Neuronal stem cell (in vitro differentiated cells): ENCODE measurements around the gene STRN.
"Not testable (repeated sequence)": the region's sequence is repeated elsewhere in the genome, so short reads cannot be mapped to it uniquely, and the experiment has no call there.

Source experiments
- DNase-seq: peaks from one replicate; pipeline ENCODE4 v3.0.0-alpha.2; 2013; ENCODE audit warnings: low spot score
- H2AFZ ChIP-seq: one replicate; pipeline ENCODE4 v1.6.1; 2013; ENCODE audit warnings: mild to moderate bottlenecking, low read length, inconsistent platforms
- H2AK5ac ChIP-seq: 2 replicates; pipeline ENCODE4 v1.6.1; 2013; ENCODE audit warnings: low read depth, mild to moderate bottlenecking, inconsistent platforms, low read length, moderate library complexity, mixed read lengths
- H2BK120ac ChIP-seq: 2 replicates; pipeline ENCODE4 v1.6.1; 2013; ENCODE audit warnings: low read depth, mild to moderate bottlenecking, inconsistent platforms, low read length, moderate library complexity, mixed read lengths
- H2BK12ac ChIP-seq: one replicate; pipeline ENCODE4 v1.6.1; 2013; ENCODE audit warnings: low read length, inconsistent platforms
- H2BK15ac ChIP-seq: 2 replicates; pipeline ENCODE4 v1.6.1; 2013; ENCODE audit warnings: mild to moderate bottlenecking, low read length, inconsistent platforms, mixed read lengths
- H2BK5ac ChIP-seq: one replicate; pipeline ENCODE4 v1.6.1; 2013; ENCODE audit warnings: inconsistent platforms, mild to moderate bottlenecking, low read length, moderate library complexity
- H3K14ac ChIP-seq: one replicate; pipeline ENCODE4 v1.6.1; 2013; ENCODE audit warnings: low read length, inconsistent platforms
- H3K18ac ChIP-seq: 2 replicates; pipeline ENCODE4 v1.6.1; 2013; ENCODE audit warnings: low read length, inconsistent platforms
- H3K23ac ChIP-seq: 2 replicates; pipeline ENCODE4 v1.6.1; 2013; ENCODE audit warnings: low read depth, mild to moderate bottlenecking, mixed read lengths, low read length, inconsistent platforms; ENCODE audit not compliant: poor library complexity
- H3K27ac ChIP-seq: replicated peaks from 3 replicates; pipeline ENCODE4 v1.5.1; 2013; ENCODE audit warnings: low read length, inconsistent platforms
- H3K27me3 ChIP-seq, 3 experiments: 2 replicates each; pipeline ENCODE4 v1.6.1; 2013; ENCODE audit warnings: low read length in 3 of 3, mild to moderate bottlenecking in 2 of 3, inconsistent platforms in 1 of 3, low read depth in 1 of 3, mixed read lengths in 1 of 3, moderate library complexity in 1 of 3; ENCODE audit not compliant: control insufficient read depth in 3 of 3, insufficient read depth in 3 of 3
- H3K36me3 ChIP-seq, 2 donors: replicated peaks in 1 of 2; 2 replicates each; pipeline ENCODE4 v1.6.1; 2013; ENCODE audit warnings: low read length in 2 of 2; ENCODE audit not compliant: control insufficient read depth in 2 of 2, insufficient read depth in 2 of 2
- H3K4ac ChIP-seq: 2 replicates; pipeline ENCODE4 v1.6.1; 2013; ENCODE audit warnings: inconsistent platforms, mild to moderate bottlenecking, low read length, moderate library complexity
- H3K4me1 ChIP-seq, 2 donors: 1 replicate in 1 of 2; 2 replicates in 1 of 2; pipeline ENCODE4 v1.6.1; 2013; ENCODE audit warnings: low read length in 2 of 2, low read depth in 1 of 2; ENCODE audit not compliant: control insufficient read depth in 2 of 2, insufficient read depth in 1 of 2
- H3K4me2 ChIP-seq: one replicate; pipeline ENCODE4 v1.6.1; 2013; ENCODE audit warnings: mild to moderate bottlenecking, low read length, inconsistent platforms; ENCODE audit not compliant: insufficient read depth, poor library complexity, severe bottlenecking
- H3K4me3 ChIP-seq, 2 donors: 2 replicates each; pipeline ENCODE4 v1.5.1; 2013; ENCODE audit warnings: low read length in 2 of 2, mild to moderate bottlenecking in 2 of 2, inconsistent platforms in 1 of 2, moderate library complexity in 1 of 2
- H3K79me1 ChIP-seq: one replicate; pipeline ENCODE4 v1.6.1; 2013; ENCODE audit warnings: low read depth, mild to moderate bottlenecking, inconsistent platforms, low read length, moderate library complexity
- H3K9ac ChIP-seq: one replicate; pipeline ENCODE4 v1.6.1; 2013; ENCODE audit warnings: mild to moderate bottlenecking, low read depth, low read length, inconsistent platforms; ENCODE audit not compliant: poor library complexity
- H3K9me3 ChIP-seq, 2 donors: replicated peaks in 1 of 2; 2 replicates each; pipeline versions ENCODE3 to v1.6.1; 2013; ENCODE audit warnings: low read length in 2 of 2, mild to moderate bottlenecking in 2 of 2, inconsistent platforms in 1 of 2, low read depth in 1 of 2, mixed read lengths in 1 of 2, moderate library complexity in 1 of 2; ENCODE audit not compliant: control insufficient read depth in 2 of 2, insufficient read depth in 1 of 2
- H4K8ac ChIP-seq: one replicate; pipeline ENCODE4 v1.6.1; 2013; ENCODE audit warnings: low read depth, mild to moderate bottlenecking, inconsistent platforms, low read length, moderate library complexity
- H4K91ac ChIP-seq: one replicate; pipeline ENCODE4 v1.6.1; 2013; ENCODE audit warnings: low read length, low read depth, mild to moderate bottlenecking, inconsistent platforms; ENCODE audit not compliant: poor library complexity
- WGBS, 2 donors: extraction: QIAGEN DNeasy Blood & Tissue Kit; methylation state at CpG; one replicate each; pipeline ENCODE4 v1.1.7; 2013; ENCODE audit warnings: missing lambda C conversion rate in 2 of 2, mixed read lengths in 1 of 2; ENCODE audit not compliant: insufficient read length in 2 of 2, insufficient replicate concordance in 1 of 2; ENCODE audit errors: extremely low coverage in 2 of 2; 5-methylcytosine and 5-hydroxymethylcytosine counted together

The STRN gene

DNA sequence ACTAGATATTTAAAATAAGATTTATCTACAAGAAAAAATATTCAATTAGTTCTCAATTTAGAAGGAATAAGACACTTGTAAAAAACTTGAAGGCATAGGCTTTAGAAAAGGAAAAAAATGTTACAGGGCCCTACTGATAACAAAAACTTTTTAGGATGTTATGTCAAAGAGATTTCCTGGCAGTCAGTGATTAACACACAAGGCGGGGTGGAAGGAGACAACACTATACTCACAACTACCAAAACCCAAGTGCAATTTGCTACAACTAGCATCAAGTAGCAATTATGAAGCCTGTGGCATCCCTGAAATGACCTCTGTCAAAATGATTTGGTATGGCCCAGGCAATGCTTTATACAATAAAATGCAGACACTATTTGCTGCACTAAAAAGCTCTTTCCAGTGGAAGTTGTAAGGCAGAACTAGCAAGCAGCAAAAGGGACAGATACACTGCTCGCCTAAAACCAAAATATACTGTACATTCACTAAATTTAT, 15.3 kb downstream of the STRN start:
- Histone ChIP-seq H3K27me3 (no peaks in the 10 kb centered on the region), H2BK5ac (no peak overlapping the region), H3K9ac (no peak overlapping the region), H3K27ac (no peak overlapping the region), H2AK5ac (no peak overlapping the region), H2BK120ac (no peak overlapping the region), H4K91ac (no peak overlapping the region), H3K36me3 (no peaks in the 10 kb centered on the region), H2BK12ac (no peak overlapping the region), H3K4me2 (no peak overlapping the region), H2BK15ac (no peak overlapping the region), H3K4me1 (peaks cover 2 to 14% of the 10 kb centered on the region in 2 donors), H3K79me1 (no peaks in the 10 kb centered on the region), H3K9me3 (no peaks in the 10 kb centered on the region), H3K14ac (no peak overlapping the region), H3K4me3 (no peak overlapping the region), H3K4ac (no peak overlapping the region), H2AFZ (no peak overlapping the region), H4K8ac (no peak overlapping the region), H3K23ac (no peak overlapping the region), H3K18ac (no peak overlapping the region)
- WGBS, 2 donors = no CpG with 5 or more reads among the region's 2 CpGs
- DNase-seq = no peak

DNA sequence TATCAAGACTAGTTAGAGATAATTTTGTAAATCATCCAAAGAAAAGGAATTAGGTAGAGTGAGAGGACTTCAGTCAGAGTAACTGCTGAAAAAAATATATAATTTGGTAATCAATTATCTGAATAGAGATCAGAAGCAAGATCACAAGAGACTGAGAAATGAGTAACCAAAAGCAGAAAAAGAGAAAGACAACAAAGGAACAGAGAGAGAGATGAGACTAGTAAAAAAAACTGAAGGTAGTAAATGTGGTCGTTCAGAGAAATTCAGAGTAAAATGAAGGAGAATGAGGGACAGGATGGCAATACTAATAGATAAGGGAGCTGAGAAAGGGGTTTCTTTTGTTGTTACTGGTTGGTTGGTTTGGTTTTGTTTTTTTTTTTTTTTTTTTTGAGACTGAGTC, 16.5 kb downstream of the STRN start:
- no peak overlapping the region for H3K4me3 ChIP-seq
- no peaks in the 10 kb centered on the region for H3K79me1 ChIP-seq
- H3K18ac ChIP-seq = no peak overlapping the region
- no peak overlapping the region for H3K4ac ChIP-seq
- H2AFZ ChIP-seq = no peak overlapping the region
- H2BK5ac ChIP-seq = no peak overlapping the region
- DNase-seq = no peak
- H4K8ac ChIP-seq = no peak overlapping the region
- no peak overlapping the region for H3K27ac ChIP-seq
- no peak overlapping the region for H4K91ac ChIP-seq
- H2AK5ac ChIP-seq = no peak overlapping the region
- no peak overlapping the region for H3K14ac ChIP-seq
- no peak overlapping the region for H3K23ac ChIP-seq
- H2BK120ac ChIP-seq = no peak overlapping the region
- no peak overlapping the region for H3K4me2 ChIP-seq
- no CpG with 5 or more reads among the region's 1 CpG for WGBS, 2 donors
- no peaks in the 10 kb centered on the region for H3K36me3 ChIP-seq
- no peak overlapping the region for H2BK12ac ChIP-seq
- peaks cover 2 to 14% of the 10 kb centered on the region in 2 donors for H3K4me1 ChIP-seq
- H3K9ac ChIP-seq = no peak overlapping the region
- H3K9me3 ChIP-seq = no peaks in the 10 kb centered on the region
- no peaks in the 10 kb centered on the region for H3K27me3 ChIP-seq
- no peak overlapping the region for H2BK15ac ChIP-seq

DNA sequence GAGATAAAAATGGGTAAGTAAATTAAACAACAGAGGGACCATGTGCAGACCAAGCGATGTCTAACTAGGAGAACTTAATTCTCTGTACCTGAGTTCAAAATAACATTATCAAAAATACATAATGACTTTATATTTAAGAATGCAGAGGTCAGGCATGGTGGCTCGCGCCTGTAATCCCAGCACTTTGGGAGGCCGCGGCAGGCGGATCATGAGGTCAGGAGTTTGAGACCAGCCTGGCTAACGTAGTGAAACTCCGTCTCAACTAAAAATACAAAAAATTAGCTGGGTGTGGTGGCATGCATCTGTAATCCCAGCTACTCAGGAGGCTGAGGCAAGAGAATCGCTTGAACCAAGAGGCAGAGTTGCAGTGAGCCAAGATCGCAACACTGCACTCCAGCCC, 21.1 kb downstream of the STRN start:
- H4K91ac ChIP-seq, H3K4me2 ChIP-seq, H2BK5ac ChIP-seq, H2AFZ ChIP-seq, H3K18ac ChIP-seq, H3K9ac ChIP-seq, H2BK15ac ChIP-seq, H3K79me1 ChIP-seq, H3K27me3 ChIP-seq, H3K27ac ChIP-seq, H3K4me1 ChIP-seq, H3K4me3 ChIP-seq, H3K23ac ChIP-seq, H4K8ac ChIP-seq, DNase-seq, H3K9me3 ChIP-seq, H2BK12ac ChIP-seq, H3K4ac ChIP-seq, H2AK5ac ChIP-seq, H3K14ac ChIP-seq, H2BK120ac ChIP-seq, H3K36me3 ChIP-seq: not testable (repeated sequence)
- no CpG with 5 or more reads among the region's 10 CpGs for WGBS, 2 donors

DNA sequence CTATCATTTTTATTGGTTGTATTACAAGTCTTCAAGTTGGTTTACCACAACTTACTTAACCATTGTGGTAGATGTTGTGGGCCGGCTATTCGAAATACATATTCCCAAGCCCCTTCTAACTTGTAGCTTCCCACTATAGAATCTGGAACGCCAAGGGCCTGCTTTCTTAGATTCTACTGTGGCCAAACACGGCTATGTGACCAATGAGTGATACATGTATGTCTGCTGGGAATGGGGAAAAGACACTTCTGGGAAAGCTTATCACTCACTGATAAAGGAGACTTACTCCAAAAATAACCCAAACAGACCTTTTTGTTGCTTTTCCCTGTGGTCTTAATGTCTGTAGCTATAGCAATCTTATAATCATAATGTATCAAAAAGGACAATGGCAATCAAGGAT, 24.5 kb downstream of the STRN start:
- Histone ChIP-seq H3K4me2 (no peak overlapping the region), H2AK5ac (no peak overlapping the region), H2BK15ac (no peak overlapping the region), H3K4ac (no peak overlapping the region), H3K4me3 (no peak overlapping the region), H3K27ac (no peak overlapping the region), H3K18ac (no peak overlapping the region), H3K79me1 (no peaks in the 10 kb centered on the region), H4K8ac (no peak overlapping the region), H4K91ac (no peak overlapping the region), H2BK12ac (no peak overlapping the region), H2BK120ac (no peak overlapping the region), H3K36me3 (no peaks in the 10 kb centered on the region), H3K9ac (no peak overlapping the region), H3K23ac (no peak overlapping the region), H2AFZ (no peak overlapping the region), H3K27me3 (no peaks in the 10 kb centered on the region), H3K4me1 (no peaks in the 10 kb centered on the region), H3K9me3 (no peaks in the 10 kb centered on the region), H3K14ac (no peak overlapping the region), H2BK5ac (no peak overlapping the region)
- DNase-seq = no peak
- no CpG with 5 or more reads among the region's 4 CpGs for WGBS, 2 donors
